HEK293 (cell line): ENCODE results near the gene COL5A1.

Experiments used
- CTCF ChIA-PET: fragments of 350-600 bp; formaldehyde crosslinking; extraction: SDS; loops from one replicate; lab custom pipeline; 2021; ENCODE audit warnings: antibody characterized with exemption; lab: Yijun Ruan, JAX
- POLR2A ChIA-PET: fragments of 300-600 bp; formaldehyde crosslinking; extraction: SDS; loops from one replicate; lab custom pipeline; 2020; ENCODE audit warnings: antibody characterized with exemption, inconsistent platforms; lab: Yijun Ruan, JAX
- H3K27ac ChIP-seq: fragments of 200-500 bp; sonication (Bioruptor generic); 2 replicates; pipeline ENCODE4 v1.5.1; 2014; ENCODE audit warnings: low read depth, low read length, control low read depth, inconsistent platforms; ENCODE audit errors: extremely low read depth
- H3K36me3 ChIP-seq, 2 experiments: fragments of 200-500 bp in 1 of 2; sonication (Bioruptor generic) in 1 of 2; 1 replicate in 1 of 2; 2 replicates in 1 of 2; pipeline ENCODE4 v1.5.1; 2014 to 2017; ENCODE audit warnings: inconsistent platforms in 2 of 2, low read length in 2 of 2; ENCODE audit not compliant: control insufficient read depth in 2 of 2, insufficient read depth in 1 of 2
- H3K4me1 ChIP-seq: fragments of 200-500 bp; sonication (Bioruptor generic); 2 replicates; pipeline ENCODE4 v1.5.1; 2014; ENCODE audit warnings: mild to moderate bottlenecking, low read length, inconsistent platforms; ENCODE audit not compliant: control insufficient read depth, insufficient read depth
- H3K4me3 ChIP-seq: 2 replicates; pipeline ENCODE4 v1.5.1; 2011; ENCODE audit warnings: low read depth, mild to moderate bottlenecking, control low read depth, low read length, moderate library complexity
- H3K9me3 ChIP-seq: fragments of 200-500 bp; sonication (Bioruptor generic); 2 replicates; pipeline ENCODE4 v1.5.1; 2014; ENCODE audit warnings: low read depth, low read length, inconsistent platforms; ENCODE audit not compliant: control insufficient read depth, insufficient read depth
- BCL11A ChIP-seq: fragments of 450-650 bp; formaldehyde crosslinking; IDR thresholded peaks from 2 replicates; pipeline ENCODE4 v1.5.1; 2016; ENCODE audit warnings: low read depth, missing biosample characterization, missing genetic modification characterization
- INSM2 ChIP-seq: fragments of 450-650 bp; formaldehyde crosslinking; IDR thresholded peaks from 2 replicates; pipeline ENCODE4 v1.5.1; 2016; ENCODE audit warnings: missing biosample characterization, missing genetic modification characterization
- KLF10 ChIP-seq: fragments of 450-650 bp; IDR thresholded peaks from 2 replicates; pipeline ENCODE4 v1.5.1; 2018; ENCODE audit warnings: missing biosample characterization, mild to moderate bottlenecking, missing genetic modification characterization
- PRDM1 ChIP-seq: fragments of 450-650 bp; formaldehyde crosslinking; IDR thresholded peaks from 2 replicates; pipeline ENCODE4; 2016; ENCODE audit warnings: missing biosample characterization, missing genetic modification characterization
- SCRT1 ChIP-seq: fragments of 450-650 bp; formaldehyde crosslinking; IDR thresholded peaks from 2 replicates; pipeline ENCODE4 v1.5.1; 2016; ENCODE audit warnings: missing biosample characterization, missing genetic modification characterization, borderline replicate concordance
- SCRT2 ChIP-seq: fragments of 450-650 bp; formaldehyde crosslinking; IDR thresholded peaks from 2 replicates; pipeline ENCODE4 v1.5.1; 2016; ENCODE audit warnings: missing biosample characterization, missing genetic modification characterization
- ZBTB17 ChIP-seq: fragments of 450-650 bp; formaldehyde crosslinking; IDR thresholded peaks from 2 replicates; pipeline ENCODE4 v1.5.1; 2016; ENCODE audit warnings: missing biosample characterization, missing genetic modification characterization
- ZEB2 ChIP-seq: fragments of 450-650 bp; formaldehyde crosslinking; IDR thresholded peaks from 2 replicates; pipeline ENCODE4 v1.5.1; 2016; ENCODE audit warnings: missing biosample characterization, missing genetic modification characterization
- ZFHX2 ChIP-seq: fragments of 450-650 bp; formaldehyde crosslinking; conservative IDR thresholded peaks from 2 replicates; pipeline ENCODE4 v1.5.1; 2016; ENCODE audit warnings: missing biosample characterization, missing genetic modification characterization
- ZIC2 ChIP-seq: fragments of 450-650 bp; formaldehyde crosslinking; IDR thresholded peaks from 2 replicates; pipeline ENCODE4 v1.5.1; 2016; ENCODE audit warnings: missing biosample characterization, missing genetic modification characterization
- ZNF202 ChIP-seq: fragments of 450-650 bp; formaldehyde crosslinking; IDR thresholded peaks from 2 replicates; pipeline ENCODE4 v1.5.1; 2016; ENCODE audit warnings: missing biosample characterization, missing genetic modification characterization, borderline replicate concordance
- ZNF214 ChIP-seq: fragments of 450-650 bp; formaldehyde crosslinking; IDR thresholded peaks from 2 replicates; pipeline ENCODE4 v1.5.1; 2017; ENCODE audit warnings: missing biosample characterization, mild to moderate bottlenecking, missing genetic modification characterization, borderline replicate concordance
- ZNF24 ChIP-seq: fragments of 450-650 bp; formaldehyde crosslinking; IDR thresholded peaks from 2 replicates; pipeline ENCODE4 v1.5.1; 2016; ENCODE audit warnings: missing biosample characterization, missing genetic modification characterization
- ZNF274 ChIP-seq, 2 experiments: fragments of 200-500 bp in 1 of 2; fragments of 450-650 bp in 1 of 2; sonication (Bioruptor generic) in 1 of 2; formaldehyde crosslinking in 1 of 2; IDR thresholded peaks; 2 replicates each; pipeline versions ENCODE4 v1.5.1 to v1.6.1; 2014 to 2016; ENCODE audit warnings: borderline replicate concordance in 1 of 2, inconsistent platforms in 1 of 2, low read length in 1 of 2, missing biosample characterization in 1 of 2, missing genetic modification characterization in 1 of 2
- ZNF366 ChIP-seq: fragments of 450-650 bp; formaldehyde crosslinking; conservative IDR thresholded peaks from 2 replicates; pipeline ENCODE4 v1.5.1; 2016; ENCODE audit warnings: missing biosample characterization, missing genetic modification characterization
- ZNF544 ChIP-seq: fragments of 450-650 bp; formaldehyde crosslinking; IDR thresholded peaks from 2 replicates; pipeline ENCODE4 v1.5.0; 2017; ENCODE audit warnings: missing biosample characterization, missing genetic modification characterization
- ZNF654 ChIP-seq: fragments of 450-650 bp; formaldehyde crosslinking; IDR thresholded peaks from 2 replicates; pipeline ENCODE4 v1.5.1; 2016; ENCODE audit warnings: low read depth, missing biosample characterization, missing genetic modification characterization
- ZNF658 ChIP-seq: fragments of 450-650 bp; formaldehyde crosslinking; IDR thresholded peaks from 2 replicates; pipeline ENCODE4; 2016; ENCODE audit warnings: missing biosample characterization, missing genetic modification characterization
- ZNF777 ChIP-seq: fragments of 450-650 bp; formaldehyde crosslinking; IDR thresholded peaks from 2 replicates; pipeline ENCODE4 v1.5.1; 2017; ENCODE audit warnings: missing biosample characterization, missing genetic modification characterization, borderline replicate concordance
- ZNF785 ChIP-seq: fragments of 450-650 bp; formaldehyde crosslinking; IDR thresholded peaks from 2 replicates; pipeline ENCODE4 v1.5.1; 2016; ENCODE audit warnings: missing biosample characterization, missing genetic modification characterization
- TF ChIP-seq, protein P1 (sequence below): fragments of 450-650 bp; formaldehyde crosslinking; IDR thresholded peaks from 2 replicates; pipeline ENCODE4 v1.5.1; 2016; ENCODE audit warnings: missing biosample characterization, missing genetic modification characterization, low read depth
- TF ChIP-seq, protein P2 (sequence below): fragments of 450-650 bp; formaldehyde crosslinking; IDR thresholded peaks from 2 replicates; pipeline ENCODE4 v1.5.1; 2016; ENCODE audit warnings: missing biosample characterization, missing genetic modification characterization

COL5A1 gene

GRCh38 chr9:134726026-134726721, 84.6 kb downstream of the COL5A1 start:
- Histone ChIP-seq H3K4me3 (no peak overlapping the region), H3K27ac (no peak overlapping the region), H3K4me1 (no peaks in the 10 kb centered on the region), H3K36me3 (no peaks in the 10 kb centered on the region), H3K9me3 (no peaks in the 10 kb centered on the region)
- POLR2A ChIA-PET: no interaction called here
- TF ChIP-seq ZNF658 (tag by site-specific recombination) (no peak), ZNF24 (tag by site-specific recombination) (no peak), ZFHX2 (tag by site-specific recombination) (no peak), ZNF777 (tag by site-specific recombination) (no peak), ZNF544 (tag by site-specific recombination) (no peak), KLF10 (no peak), ZNF214 (no peak), SCRT1 (tag by site-specific recombination) (peak; percentile 80), ZNF366 (tag by site-specific recombination) (peak; percentile 96), SCRT2 (tag by site-specific recombination) (peak; percentile 93), ZNF654 (no peak), ZIC2 (tag by site-specific recombination) (no peak), INSM2 (tag by site-specific recombination) (no peak), BCL11A (tag by site-specific recombination) (no peak)
- TF ChIP-seq, protein P1, sequence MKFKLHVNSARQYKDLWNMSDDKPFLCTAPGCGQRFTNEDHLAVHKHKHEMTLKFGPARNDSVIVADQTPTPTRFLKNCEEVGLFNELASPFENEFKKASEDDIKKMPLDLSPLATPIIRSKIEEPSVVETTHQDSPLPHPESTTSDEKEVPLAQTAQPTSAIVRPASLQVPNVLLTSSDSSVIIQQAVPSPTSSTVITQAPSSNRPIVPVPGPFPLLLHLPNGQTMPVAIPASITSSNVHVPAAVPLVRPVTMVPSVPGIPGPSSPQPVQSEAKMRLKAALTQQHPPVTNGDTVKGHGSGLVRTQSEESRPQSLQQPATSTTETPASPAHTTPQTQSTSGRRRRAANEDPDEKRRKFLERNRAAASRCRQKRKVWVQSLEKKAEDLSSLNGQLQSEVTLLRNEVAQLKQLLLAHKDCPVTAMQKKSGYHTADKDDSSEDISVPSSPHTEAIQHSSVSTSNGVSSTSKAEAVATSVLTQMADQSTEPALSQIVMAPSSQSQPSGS (tag by site-specific recombination): no peak
- CTCF ChIA-PET: interaction anchor here (0.7 kb wide), 1 partner anchor 23 kb away, joined by 3 read pairs; no protein-coding TSS in a partner anchor

DNA sequence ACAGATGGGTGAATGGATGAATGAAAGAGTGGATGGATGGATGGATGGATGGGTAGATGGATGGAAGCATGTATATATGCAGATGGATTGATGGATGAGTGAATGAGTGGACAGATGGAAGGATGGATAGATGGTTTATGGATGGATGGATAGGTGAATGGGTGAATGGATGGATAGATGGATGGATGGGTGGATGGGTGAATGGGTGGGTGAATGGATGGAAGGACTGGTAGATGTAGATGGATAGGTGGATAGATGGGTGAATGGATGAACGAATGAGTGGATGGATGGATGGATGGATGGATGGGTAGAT, 85.1 kb downstream of the COL5A1 start:
- no peaks in the 10 kb centered on the region for H3K4me1 ChIP-seq
- H3K4me3 ChIP-seq: no peak overlapping the region
- POLR2A ChIA-PET: no interaction called here
- TF ChIP-seq PRDM1 (tag by site-specific recombination): no peak
- peak; percentile 96 for TF ChIP-seq ZNF366 (tag by site-specific recombination)
- TF ChIP-seq, protein P2, sequence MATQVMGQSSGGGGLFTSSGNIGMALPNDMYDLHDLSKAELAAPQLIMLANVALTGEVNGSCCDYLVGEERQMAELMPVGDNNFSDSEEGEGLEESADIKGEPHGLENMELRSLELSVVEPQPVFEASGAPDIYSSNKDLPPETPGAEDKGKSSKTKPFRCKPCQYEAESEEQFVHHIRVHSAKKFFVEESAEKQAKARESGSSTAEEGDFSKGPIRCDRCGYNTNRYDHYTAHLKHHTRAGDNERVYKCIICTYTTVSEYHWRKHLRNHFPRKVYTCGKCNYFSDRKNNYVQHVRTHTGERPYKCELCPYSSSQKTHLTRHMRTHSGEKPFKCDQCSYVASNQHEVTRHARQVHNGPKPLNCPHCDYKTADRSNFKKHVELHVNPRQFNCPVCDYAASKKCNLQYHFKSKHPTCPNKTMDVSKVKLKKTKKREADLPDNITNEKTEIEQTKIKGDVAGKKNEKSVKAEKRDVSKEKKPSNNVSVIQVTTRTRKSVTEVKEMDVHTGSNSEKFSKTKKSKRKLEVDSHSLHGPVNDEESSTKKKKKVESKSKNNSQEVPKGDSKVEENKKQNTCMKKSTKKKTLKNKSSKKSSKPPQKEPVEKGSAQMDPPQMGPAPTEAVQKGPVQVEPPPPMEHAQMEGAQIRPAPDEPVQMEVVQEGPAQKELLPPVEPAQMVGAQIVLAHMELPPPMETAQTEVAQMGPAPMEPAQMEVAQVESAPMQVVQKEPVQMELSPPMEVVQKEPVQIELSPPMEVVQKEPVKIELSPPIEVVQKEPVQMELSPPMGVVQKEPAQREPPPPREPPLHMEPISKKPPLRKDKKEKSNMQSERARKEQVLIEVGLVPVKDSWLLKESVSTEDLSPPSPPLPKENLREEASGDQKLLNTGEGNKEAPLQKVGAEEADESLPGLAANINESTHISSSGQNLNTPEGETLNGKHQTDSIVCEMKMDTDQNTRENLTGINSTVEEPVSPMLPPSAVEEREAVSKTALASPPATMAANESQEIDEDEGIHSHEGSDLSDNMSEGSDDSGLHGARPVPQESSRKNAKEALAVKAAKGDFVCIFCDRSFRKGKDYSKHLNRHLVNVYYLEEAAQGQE (tag by site-specific recombination): no peak
- TF ChIP-seq ZNF202 (tag by site-specific recombination): no peak
- TF ChIP-seq ZNF785 (tag by site-specific recombination): no peak
- no peak for TF ChIP-seq ZEB2 (tag by site-specific recombination)
- peak; percentile 96 for TF ChIP-seq ZBTB17 (tag by site-specific recombination)
- TF ChIP-seq ZNF274 (IDR thresholded peaks at IDR 0.05; ENCODE audit: low read length): no peak
- TF ChIP-seq ZNF274 (tag by site-specific recombination; IDR thresholded peaks at IDR 0.05; ENCODE audit: borderline replicate concordance): no peak
- no peaks in the 10 kb centered on the region for H3K36me3 ChIP-seq
- no peak overlapping the region for H3K27ac ChIP-seq
- CTCF ChIA-PET: no interaction called here
- no peaks in the 10 kb centered on the region for H3K9me3 ChIP-seq
